NB4 (cell line): ENCODE results near the gene DOCK9.

Experiments
- DNase-seq: peaks from one replicate; pipeline ENCODE4 v3.0.0; 2010; ENCODE audit warnings: low read depth
- H3K4me3 ChIP-seq: one replicate; pipeline ENCODE4 v1.5.1; 2011; ENCODE audit warnings: mild to moderate bottlenecking, low read depth, low read length, moderate library complexity
- CTCF ChIP-seq: IDR thresholded peaks from one replicate; pipeline ENCODE4 v1.5.1; 2012; ENCODE audit warnings: low read depth, low read length
- MYC ChIP-seq: IDR thresholded peaks from 2 replicates; pipeline ENCODE4 v1.6.1; 2011; ENCODE audit warnings: low read depth, low read length
- POLR2A ChIP-seq: IDR thresholded peaks from 2 replicates; pipeline ENCODE4 v1.6.1; 2011; ENCODE audit warnings: mild to moderate bottlenecking; ENCODE audit not compliant: insufficient read length; ENCODE audit errors: extremely low read depth
- TF ChIP-seq, protein P1 (sequence below): IDR thresholded peaks from 2 replicates; pipeline ENCODE4 v1.6.1; 2011; ENCODE audit warnings: low read depth, low read length

DOCK9 gene

DNA sequence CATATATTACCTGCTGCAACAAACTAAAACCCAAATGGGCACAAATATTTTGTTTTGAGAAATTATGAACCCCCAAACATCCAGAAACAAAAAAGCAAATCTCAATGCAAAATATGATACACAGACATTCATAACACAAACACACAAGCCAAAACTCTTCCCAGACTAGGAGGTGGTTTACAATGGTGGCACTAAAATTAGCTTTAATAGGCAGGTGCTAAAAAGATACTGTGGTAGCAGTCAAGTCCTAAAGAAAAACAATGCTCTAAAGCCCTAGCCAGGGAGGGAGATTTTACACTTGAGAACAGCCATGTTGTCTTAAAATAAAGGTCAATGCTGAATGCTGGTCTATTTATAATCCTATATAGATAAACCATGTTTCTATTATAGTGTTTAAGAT is 65.0 kb downstream of the DOCK9 start:
- TF ChIP-seq POLR2A (no peak), CTCF (no peak), MYC (no peak)
- TF ChIP-seq, protein P1, sequence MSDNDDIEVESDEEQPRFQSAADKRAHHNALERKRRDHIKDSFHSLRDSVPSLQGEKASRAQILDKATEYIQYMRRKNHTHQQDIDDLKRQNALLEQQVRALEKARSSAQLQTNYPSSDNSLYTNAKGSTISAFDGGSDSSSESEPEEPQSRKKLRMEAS = no peak
- DNase-seq = no peak

GRCh38 chr13:98910501-98910951 is 67.3 kb downstream of the DOCK9 start:
- TF ChIP-seq POLR2A (no peak), MYC (no peak), CTCF (no peak)
- TF ChIP-seq, protein P1 = no peak
- DNase-seq = peak; percentile 39
- H3K4me3 ChIP-seq = no peak overlapping the region

More for the DNA sequence above, 65.0 kb downstream of the DOCK9 start:
- no peak overlapping the region for H3K4me3 ChIP-seq

- no peak for DNase-seq
- no peak overlapping the region for H3K4me3 ChIP-seq
- TF ChIP-seq, protein P1 = no peak
- TF ChIP-seq CTCF = no peak
- TF ChIP-seq POLR2A = no peak
- no peak for TF ChIP-seq MYC
Measured at GRCh38 chr13:98909016-98909415, 68.8 kb downstream of the DOCK9 start.

- DNase-seq = no peak
- TF ChIP-seq, protein P1 = no peak
- no peak for TF ChIP-seq CTCF
- TF ChIP-seq MYC = no peak
- no peak overlapping the region for H3K4me3 ChIP-seq
Measured at GRCh38 chr13:98906746-98907502, 70.9 kb downstream of the DOCK9 start.

DNA sequence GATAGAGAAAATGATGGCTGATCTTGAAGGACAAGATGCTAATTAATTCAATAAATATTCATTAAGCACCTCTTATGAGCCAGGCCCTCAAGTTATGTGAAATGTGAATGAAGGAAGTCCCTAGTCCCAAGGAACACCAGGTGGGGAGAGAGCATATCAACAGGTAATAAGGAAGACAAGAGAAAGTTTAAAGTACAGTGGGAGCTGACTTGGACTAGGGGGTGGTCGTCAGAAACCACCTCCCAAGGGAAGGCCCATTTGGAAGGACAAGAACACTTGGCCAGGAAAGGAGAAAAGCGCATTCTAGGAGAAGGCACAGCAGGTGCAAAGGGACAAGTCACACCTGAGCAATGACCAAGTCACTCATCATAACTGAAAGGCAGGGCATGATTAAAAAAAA is 72.7 kb downstream of the DOCK9 start:
- H3K4me3 ChIP-seq = no peak overlapping the region
- TF ChIP-seq MYC = no peak
- TF ChIP-seq, protein P1 = no peak
- TF ChIP-seq CTCF = no peak
- TF ChIP-seq POLR2A = no peak
- no peak for DNase-seq
